Memory B cell (primary cell): ENCODE results near the gene NELFCD.

ENCODE experiments used
- ATAC-seq: fragments of 150-1000 bp; cut with Tn5 transposase; 2 replicates; pipeline ENCODE4 v1.10.0; 2021; ENCODE audit warnings: low read depth, mild to moderate bottlenecking, moderate library complexity
- DNase-seq, 2 donors: peaks; one replicate each; pipeline ENCODE4 v3.0.0; 2022; ENCODE audit warnings: low spot score in 2 of 2
- H3K27ac Mint-ChIP-seq: one replicate; pipeline ENCODE4 v1.8.0; 2022; ENCODE audit warnings: mild to moderate bottlenecking, moderate library complexity, mixed read lengths
- H3K27me3 Mint-ChIP-seq: one replicate; pipeline ENCODE4 v1.8.0; 2022; ENCODE audit warnings: mixed read lengths
- H3K36me3 Mint-ChIP-seq: one replicate; pipeline ENCODE4 v1.8.0; 2022; ENCODE audit warnings: mild to moderate bottlenecking, mixed read lengths
- H3K4me1 Mint-ChIP-seq: one replicate; pipeline ENCODE4 v1.8.0; 2022; ENCODE audit warnings: mixed read lengths
- H3K4me3 Mint-ChIP-seq: one replicate; pipeline ENCODE4 v1.8.0; 2022; ENCODE audit warnings: mild to moderate bottlenecking, moderate library complexity, mixed read lengths
- H3K9me3 Mint-ChIP-seq: one replicate; pipeline ENCODE4 v1.8.0; 2022; ENCODE audit warnings: mixed read lengths

NELFCD gene

DNA sequence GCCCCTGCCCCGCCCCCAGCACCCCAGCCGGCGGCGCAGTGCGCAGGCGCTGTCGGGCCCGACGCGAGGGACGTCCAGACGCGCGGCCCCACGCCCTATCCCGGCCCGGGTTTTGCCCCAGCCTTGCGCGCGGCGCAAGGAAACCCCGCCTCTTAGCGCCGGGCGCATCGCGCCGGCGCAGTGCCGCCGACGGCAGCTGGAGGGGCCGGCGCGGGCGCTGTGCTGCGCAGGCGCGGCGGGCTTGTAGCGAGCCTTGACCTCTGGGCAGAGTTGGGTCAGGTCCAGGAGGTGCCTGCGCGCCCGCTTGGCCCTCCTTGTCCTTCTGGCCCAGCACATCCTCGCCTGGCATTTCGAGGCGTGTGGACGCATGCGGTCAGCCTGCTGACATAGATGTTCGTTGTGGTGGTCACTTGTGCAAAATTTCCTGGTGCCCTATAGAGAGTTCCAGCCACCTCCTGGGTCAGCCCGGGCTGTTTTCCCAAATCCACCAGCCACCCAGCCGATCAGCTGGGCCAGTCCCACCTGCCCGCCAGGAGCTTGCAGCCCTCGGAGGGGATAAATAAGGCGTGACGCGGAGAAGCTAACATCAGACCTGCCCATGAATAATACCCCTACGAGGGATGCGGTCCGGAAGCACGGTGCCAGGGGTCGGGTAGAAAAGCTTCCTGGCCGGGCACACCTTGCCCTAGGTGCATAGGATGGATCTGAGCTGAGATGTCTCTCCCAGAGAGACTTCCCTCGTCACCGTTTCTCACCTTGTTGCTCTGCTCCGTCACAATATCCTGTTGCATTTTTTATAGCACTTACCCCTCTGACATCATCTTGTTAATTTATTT lies 62.0 kb downstream of the NELFCD start:
- Mint-ChIP-seq H3K27ac (peak overlapping the region; percentile 93), H3K9me3 (no peaks in the 10 kb centered on the region), H3K27me3 (no peaks in the 10 kb centered on the region), H3K4me3 (peak overlapping the region; percentile 96), H3K4me1 (peaks cover 25% of the 10 kb centered on the region), H3K36me3 (peaks cover 5% of the 10 kb centered on the region)
- DNase-seq (peak; percentile 92 to 96), ATAC-seq (peak; percentile 94)

DNA sequence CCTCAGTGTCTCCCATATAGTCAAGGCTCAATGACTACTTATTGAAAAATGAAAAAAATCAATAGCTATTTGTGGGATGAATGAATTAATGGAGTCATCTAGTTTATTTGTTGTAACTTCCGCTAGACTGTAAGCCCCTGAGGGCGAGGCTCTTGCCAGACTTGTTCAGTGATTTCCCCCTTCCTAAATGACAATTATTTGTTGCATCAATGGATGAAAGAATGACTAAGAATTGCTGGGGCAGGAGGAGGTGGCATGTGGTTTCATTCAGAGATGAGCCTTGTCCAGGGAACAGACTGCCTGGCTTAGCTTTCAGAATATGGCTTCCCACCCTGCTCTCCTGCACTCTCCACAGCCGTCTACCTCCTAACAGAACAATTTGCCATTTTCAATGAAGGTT lies 62.6 kb downstream of the NELFCD start:
- Mint-ChIP-seq H3K27ac (peak overlapping the region; percentile 93), H3K4me1 (peaks cover 26% of the 10 kb centered on the region), H3K4me3 (peak overlapping the region; percentile 96), H3K9me3 (no peaks in the 10 kb centered on the region), H3K27me3 (no peaks in the 10 kb centered on the region), H3K36me3 (peaks cover 5% of the 10 kb centered on the region)
- no peak for DNase-seq
- ATAC-seq: no peak

DNA sequence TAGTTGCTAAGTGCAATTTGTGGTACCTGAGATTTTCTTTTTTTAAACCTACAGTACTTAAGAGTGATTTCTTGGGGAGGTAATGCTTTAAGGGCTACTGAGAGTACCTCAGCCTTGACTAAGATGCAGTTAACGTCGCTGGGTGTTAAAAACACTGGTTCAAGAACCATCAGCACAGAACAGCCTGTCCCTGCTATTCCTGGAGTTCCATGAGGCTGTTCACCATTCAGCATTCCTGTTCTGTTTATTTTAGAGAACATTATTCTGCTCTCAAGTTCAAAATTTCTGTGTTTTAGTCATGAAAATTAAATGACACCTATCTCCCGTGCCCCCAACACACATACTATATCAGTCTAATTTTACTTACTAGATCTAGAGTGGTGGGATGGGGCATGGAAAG lies 63.2 kb downstream of the NELFCD start:
- DNase-seq: no peak
- Mint-ChIP-seq H3K9me3 (no peaks in the 10 kb centered on the region), H3K27me3 (peaks cover under 1% of the 10 kb centered on the region), H3K27ac (peak overlapping the region; percentile 93), H3K4me1 (peaks cover 26% of the 10 kb centered on the region), H3K36me3 (peaks cover 5% of the 10 kb centered on the region), H3K4me3 (no peak overlapping the region)
- ATAC-seq: no peak
